ENCODE measurements around the gene AFMID.
A peak's percentile ranks its signal among the peaks of the same experiment; 100 is the strongest.

The AFMID gene

GRCh38 chr17:78168242-78168902 lies 18.8 kb upstream of the AFMID start, which contains the start of gene SYNGR2 (continued):
- TF ChIP-seq PRDM10 (tag by site-specific recombination; IDR thresholded peaks at IDR 0.05) (peak; percentile 77), ZBTB26 (tag by site-specific recombination; optimal IDR thresholded peaks at IDR 0.05) (peak; percentile 87), KLF10 (tag by site-specific recombination; IDR thresholded peaks at IDR 0.05) (peak; percentile 53), GLI4 (tag by site-specific recombination; IDR thresholded peaks at IDR 0.05) (0 out of 2 replicates have a peak, but pooled peaks have one; percentile 66), ZNF561 (tag by site-specific recombination; IDR thresholded peaks at IDR 0.05; ENCODE audit: borderline replicate concordance) (peak; percentile 80; the same call in 1 of the 2 replicates), HIC1 (tag by site-specific recombination; IDR thresholded peaks at IDR 0.05) (no peak; the same call in 1 of the 2 replicates), ZSCAN30 (tag by site-specific recombination; IDR thresholded peaks at IDR 0.05) (peak; percentile 83; the same call in 1 of the 2 replicates), ZBTB6 (tag by site-specific recombination; IDR thresholded peaks at IDR 0.05) (0 out of 2 replicates have a peak, but pooled peaks have one; percentile 43), ZNF280C (tag by site-specific recombination; IDR thresholded peaks at IDR 0.05) (no peak), ZNF146 (tag by site-specific recombination; IDR thresholded peaks at IDR 0.05) (no peak), ZNF398 (tag by site-specific recombination; IDR thresholded peaks at IDR 0.05) (peak; percentile 67), ZNF341 (tag by site-specific recombination; IDR thresholded peaks at IDR 0.05; ENCODE audit: low read depth) (peak; percentile 35), ZFP41 (tag by site-specific recombination; IDR thresholded peaks at IDR 0.05; ENCODE audit: borderline replicate concordance) (no peak), MEIS1 (CRISPR knock-in tag; IDR thresholded peaks at IDR 0.05; ENCODE audit: borderline replicate concordance) (no peak), ZNF157 (tag by site-specific recombination; IDR thresholded peaks at IDR 0.05) (no peak), PATZ1 (tag by site-specific recombination; IDR thresholded peaks at IDR 0.05) (peak; percentile 87), ZNF362 (tag by site-specific recombination; IDR thresholded peaks at IDR 0.05) (no peak), ZNF24 (tag by site-specific recombination; IDR thresholded peaks at IDR 0.05) (no peak), YY1 (tag by site-specific recombination; IDR thresholded peaks at IDR 0.05) (peak; percentile 25; the same call in 1 of the 2 replicates), KLF9 (tag by site-specific recombination; IDR thresholded peaks at IDR 0.05; ENCODE audit: low read depth) (peak; percentile 48; the same call in 1 of the 2 replicates), ZNF658 (tag by site-specific recombination; IDR thresholded peaks at IDR 0.05) (no peak), KLF1 (tag by site-specific recombination; IDR thresholded peaks at IDR 0.05) (peak; percentile 76)
